Stimulated activated naive CD4-positive, alpha-beta T cell (primary cell): ENCODE measurements around the gene KLHL14.
"Not testable (repeated sequence)": the region's sequence is repeated elsewhere in the genome, so short reads cannot be mapped to it uniquely, and the experiment has no call there.

Experiments
- DNase-seq, 6 experiments: peaks; one replicate each; lab custom pipeline; 2025; lab: John Stamatoyannopoulos, UW

KLHL14 gene

GRCh38 chr18:32772581-32773381 is at the start of gene KLHL14:
Gene KLHL14 (minus strand): TSS chr18:32773023. CDS start chr18:32770591, 2,432 bp downstream.
- DNase-seq, result no peak

GRCh38 chr18:32822197-32822596 is 49.4 kb upstream of the KLHL14 start:
- no peak for DNase-seq

- DNase-seq, result no peak
Observed at GRCh38 chr18:32815881-32816280, 43.1 kb upstream of the KLHL14 start.

GRCh38 chr18:32812342-32812741 is 39.5 kb upstream of the KLHL14 start:
- DNase-seq, result no peak

- no peak for DNase-seq
Observed at GRCh38 chr18:32810314-32810713, 37.5 kb upstream of the KLHL14 start.

GRCh38 chr18:32805354-32805753 is 32.5 kb upstream of the KLHL14 start:
- no peak for DNase-seq

GRCh38 chr18:32804134-32804888 is 31.5 kb upstream of the KLHL14 start:
- DNase-seq, result no peak

- DNase-seq, result no peak
Observed at GRCh38 chr18:32803568-32803967, 30.7 kb upstream of the KLHL14 start.

- DNase-seq, result no peak
Observed at GRCh38 chr18:32802591-32803451, 30.0 kb upstream of the KLHL14 start.

- no peak for DNase-seq
Observed at GRCh38 chr18:32801228-32801627, 28.4 kb upstream of the KLHL14 start.

GRCh38 chr18:32798209-32798960 is 25.6 kb upstream of the KLHL14 start:
- no peak for DNase-seq

- DNase-seq, result not testable (repeated sequence)
Observed at GRCh38 chr18:32794667-32795066, 21.8 kb upstream of the KLHL14 start.

- DNase-seq, result no peak
Observed at GRCh38 chr18:32779010-32779409, 6.2 kb upstream of the KLHL14 start.

- DNase-seq, result no peak
Observed at GRCh38 chr18:32777049-32777448, 4.2 kb upstream of the KLHL14 start.

GRCh38 chr18:32776561-32776960 is 3.7 kb upstream of the KLHL14 start:
- no peak for DNase-seq

- DNase-seq, result no peak
Observed at GRCh38 chr18:32775628-32776027, 2.8 kb upstream of the KLHL14 start.

- DNase-seq, result no peak
Observed at GRCh38 chr18:32773382-32773712, 524 bp upstream of the KLHL14 start.

GRCh38 chr18:32771871-32772580 is 797 bp downstream of the KLHL14 start:
- no peak for DNase-seq

- DNase-seq, result no peak
Observed at GRCh38 chr18:32771169-32771751, 1.6 kb downstream of the KLHL14 start.

GRCh38 chr18:32770666-32771168 is 2.1 kb downstream of the KLHL14 start:
- DNase-seq, result no peak
